Type B pancreatic cell (in vitro differentiated cells): ENCODE results near the gene COL4A1. TPM values are rescaled to one million over a fixed set of nuclear protein-coding genes. Genes with fewer than 3 reads are reported as not detected.

ENCODE experiments used
- DNase-seq: peaks from one replicate; pipeline ENCODE4 v3.0.0; 2021; ENCODE audit warnings: mixed read lengths; ENCODE audit not compliant: unreplicated experiment; ENCODE audit errors: extremely low spot score
- H3K27ac Mint-ChIP-seq: 2 replicates; pipeline ENCODE4 v1.8.0; 2021; ENCODE audit warnings: mild to moderate bottlenecking, mixed read lengths
- H3K27me3 Mint-ChIP-seq: 2 replicates; pipeline ENCODE4 v1.8.0; 2021; ENCODE audit warnings: mixed read lengths
- H3K36me3 Mint-ChIP-seq: 2 replicates; pipeline ENCODE4 v1.8.0; 2021; ENCODE audit warnings: mixed read lengths
- H3K4me1 Mint-ChIP-seq: one replicate; pipeline ENCODE4 v1.8.0; 2021; ENCODE audit warnings: mixed read lengths; ENCODE audit not compliant: unreplicated experiment
- H3K4me3 Mint-ChIP-seq: 2 replicates; pipeline ENCODE4 v1.8.0; 2021; ENCODE audit warnings: mild to moderate bottlenecking, mixed read lengths
- H3K9me3 Mint-ChIP-seq: 2 replicates; pipeline ENCODE4 v1.8.0; 2021; ENCODE audit warnings: mixed read lengths
- CTCF ChIP-seq: fragments of 200-600 bp; sonication (generic); conservative IDR thresholded peaks from 2 replicates; pipeline ENCODE4 v1.5.0; 2021; ENCODE audit warnings: antibody characterized with exemption, mild to moderate bottlenecking
- total RNA-seq: library from RNA; stranded (reverse); gene quantifications from 2 replicates; pipeline ENCODE4 v1.2.1, GENCODE V29; 2021; ENCODE audit warnings: low replicate concordance

Gene COL4A1
- total RNA-seq, 1 donor from 2014 or later: 83.6 TPM

GRCh38 chr13:110240943-110241342 is 66.0 kb downstream of the COL4A1 start:
- Mint-ChIP-seq H3K27ac (no peak overlapping the region), H3K36me3 (no peaks in the 10 kb centered on the region), H3K27me3 (no peaks in the 10 kb centered on the region), H3K9me3 (no peaks in the 10 kb centered on the region), H3K4me1 (peaks cover 10% of the 10 kb centered on the region), H3K4me3 (no peak overlapping the region)
- TF ChIP-seq CTCF: no peak
- DNase-seq: no peak

- TF ChIP-seq CTCF: no peak
- peaks cover 10% of the 10 kb centered on the region for H3K4me1 Mint-ChIP-seq
- H3K27me3 Mint-ChIP-seq: no peaks in the 10 kb centered on the region
- no peak overlapping the region for H3K27ac Mint-ChIP-seq
- no peak for DNase-seq
- H3K36me3 Mint-ChIP-seq: no peaks in the 10 kb centered on the region
- H3K9me3 Mint-ChIP-seq: no peaks in the 10 kb centered on the region
- no peak overlapping the region for H3K4me3 Mint-ChIP-seq
These were observed 66.6 kb downstream of the COL4A1 start for GRCh38 chr13:110240352-110240751.

DNA sequence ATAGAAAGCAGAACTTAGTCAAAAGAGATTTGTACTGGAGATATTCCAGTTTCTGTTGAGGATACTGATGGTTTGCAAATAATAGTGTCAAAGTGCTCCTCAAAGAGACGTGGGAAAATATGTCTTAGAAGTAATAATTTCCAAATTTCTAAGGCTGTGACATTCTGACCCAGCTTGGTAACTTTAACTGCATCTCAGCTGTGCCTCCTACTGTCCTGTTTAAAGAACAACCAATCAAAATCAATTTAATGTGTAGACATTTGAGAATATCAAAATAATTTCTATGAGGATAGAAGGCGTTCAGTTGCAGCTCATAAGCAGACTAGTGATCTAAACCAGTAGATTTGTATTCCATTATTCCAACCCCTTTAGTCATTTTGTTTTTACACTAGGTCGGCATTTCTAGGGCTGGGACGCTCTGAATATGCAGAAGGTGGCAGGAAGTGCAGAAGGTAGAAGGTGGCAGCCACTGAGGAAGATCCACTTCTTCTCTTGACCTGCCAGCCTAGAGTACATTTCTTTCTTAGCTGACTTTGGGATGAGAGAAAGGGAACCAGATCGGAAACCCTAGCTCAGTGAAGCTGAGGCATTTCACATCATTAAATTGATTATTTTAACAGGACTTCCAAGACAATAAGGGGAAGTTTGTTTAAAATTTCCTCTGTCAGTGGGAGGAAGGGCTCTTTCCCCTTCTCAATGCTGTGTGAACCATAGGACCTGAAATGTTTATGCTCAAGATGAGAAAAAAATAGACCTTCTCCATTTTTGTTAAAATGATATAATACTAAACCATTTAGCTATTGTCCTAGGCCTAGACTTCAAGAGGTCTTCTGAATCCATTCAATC is 67.5 kb downstream of the COL4A1 start:
- Mint-ChIP-seq H3K36me3 (no peaks in the 10 kb centered on the region), H3K9me3 (no peaks in the 10 kb centered on the region), H3K27ac (no peak overlapping the region), H3K4me3 (no peak overlapping the region), H3K4me1 (peaks cover 10% of the 10 kb centered on the region), H3K27me3 (no peaks in the 10 kb centered on the region)
- TF ChIP-seq CTCF: no peak
- no peak for DNase-seq

DNA sequence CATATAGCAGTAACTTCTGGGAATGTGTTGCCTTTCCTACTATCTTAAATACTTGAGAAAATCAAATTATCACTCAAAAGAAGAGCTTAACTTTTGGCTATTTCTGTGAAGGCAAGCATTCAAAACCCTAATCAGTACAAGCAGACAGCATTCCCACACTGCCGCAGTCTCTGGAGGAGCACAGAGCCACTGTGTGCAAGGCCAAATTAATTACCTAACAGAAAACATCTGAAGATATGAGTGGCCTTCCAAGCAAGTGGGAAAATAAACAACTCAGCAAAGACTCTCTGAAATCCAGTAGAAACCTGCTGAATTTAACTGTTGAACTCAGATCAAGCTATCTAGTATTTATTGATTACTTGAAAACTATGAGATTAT is 68.2 kb downstream of the COL4A1 start:
- no peaks in the 10 kb centered on the region for H3K36me3 Mint-ChIP-seq
- no peaks in the 10 kb centered on the region for H3K9me3 Mint-ChIP-seq
- peaks cover 10% of the 10 kb centered on the region for H3K4me1 Mint-ChIP-seq
- TF ChIP-seq CTCF: no peak
- H3K27ac Mint-ChIP-seq: no peak overlapping the region
- no peak overlapping the region for H3K4me3 Mint-ChIP-seq
- no peaks in the 10 kb centered on the region for H3K27me3 Mint-ChIP-seq
- no peak for DNase-seq

GRCh38 chr13:110237875-110238817 is 68.8 kb downstream of the COL4A1 start:
- no peak overlapping the region for H3K27ac Mint-ChIP-seq
- no peaks in the 10 kb centered on the region for H3K36me3 Mint-ChIP-seq
- no peak for TF ChIP-seq CTCF
- peaks cover 10% of the 10 kb centered on the region for H3K4me1 Mint-ChIP-seq
- no peak for DNase-seq
- H3K27me3 Mint-ChIP-seq: no peaks in the 10 kb centered on the region
- no peak overlapping the region for H3K4me3 Mint-ChIP-seq
- no peaks in the 10 kb centered on the region for H3K9me3 Mint-ChIP-seq
